Osteoblast (primary cell): Measurements from ENCODE around the gene CHCHD3. TPM values are rescaled to one million over a fixed set of nuclear protein-coding genes. Genes with fewer than 3 reads are reported as not detected.

Source experiments
- DNase-seq: peaks from one replicate; pipeline ENCODE4 v3.0.0; 2011; ENCODE audit warnings: low spot score, mixed read lengths; ENCODE audit not compliant: insufficient read length; ENCODE audit errors: missing footprints
- H2AFZ ChIP-seq: 2 replicates; pipeline ENCODE4 v1.6.0; 2011; ENCODE audit warnings: mild to moderate bottlenecking, low read length
- H3K27ac ChIP-seq: 2 replicates; pipeline ENCODE4 v1.5.1; 2011; ENCODE audit warnings: mild to moderate bottlenecking, low read depth, low read length, moderate library complexity
- H3K27me3 ChIP-seq: 2 replicates; pipeline ENCODE4 v1.6.0; 2012; ENCODE audit warnings: mild to moderate bottlenecking, control low read depth, inconsistent platforms, low read length, moderate library complexity; ENCODE audit not compliant: insufficient read depth
- H3K36me3 ChIP-seq: 2 replicates; pipeline ENCODE4 v1.5.1; 2011; ENCODE audit warnings: mild to moderate bottlenecking, low read length, control low read depth, moderate library complexity; ENCODE audit not compliant: insufficient read depth
- H3K4me1 ChIP-seq: 2 replicates; pipeline ENCODE4 v1.5.1; 2011; ENCODE audit warnings: mild to moderate bottlenecking, low read length, control low read depth, moderate library complexity; ENCODE audit not compliant: insufficient read depth
- H3K4me2 ChIP-seq: 2 replicates; pipeline ENCODE4 v1.6.0; 2011; ENCODE audit warnings: mild to moderate bottlenecking, low read length; ENCODE audit not compliant: insufficient read depth
- H3K4me3 ChIP-seq: fragments of 200-600 bp; sonication (generic); 3 replicates; pipeline ENCODE4 v1.5.1; 2012; ENCODE audit warnings: mild to moderate bottlenecking, low read length, inconsistent platforms; ENCODE audit not compliant: insufficient read depth
- H3K79me2 ChIP-seq: 2 replicates; pipeline ENCODE4 v1.6.0; 2012; ENCODE audit warnings: mild to moderate bottlenecking, low read length, control low read depth, inconsistent platforms; ENCODE audit not compliant: insufficient read depth
- H3K9me3 ChIP-seq: 2 replicates; pipeline ENCODE4 v1.5.1; 2011; ENCODE audit warnings: low read depth, low read length, control low read depth
- H4K20me1 ChIP-seq: 2 replicates; pipeline ENCODE4 v1.6.0; 2012; ENCODE audit warnings: mild to moderate bottlenecking, low read length, control low read depth; ENCODE audit not compliant: insufficient read depth
- CTCF ChIP-seq: IDR thresholded peaks from 2 replicates; pipeline ENCODE4 v1.5.1; 2011; ENCODE audit warnings: mild to moderate bottlenecking, low read depth, low read length, moderate library complexity; ENCODE audit errors: extremely low read depth
- total RNA-seq: library from RNA; depleted of rRNA; stranded (reverse); fragments of >200 nt; gene quantifications from 2 replicates; pipeline ENCODE4 v1.2.3, GENCODE V29; 2012

Gene CHCHD3
- total RNA-seq, 1 donor, result 89.8 TPM

DNA sequence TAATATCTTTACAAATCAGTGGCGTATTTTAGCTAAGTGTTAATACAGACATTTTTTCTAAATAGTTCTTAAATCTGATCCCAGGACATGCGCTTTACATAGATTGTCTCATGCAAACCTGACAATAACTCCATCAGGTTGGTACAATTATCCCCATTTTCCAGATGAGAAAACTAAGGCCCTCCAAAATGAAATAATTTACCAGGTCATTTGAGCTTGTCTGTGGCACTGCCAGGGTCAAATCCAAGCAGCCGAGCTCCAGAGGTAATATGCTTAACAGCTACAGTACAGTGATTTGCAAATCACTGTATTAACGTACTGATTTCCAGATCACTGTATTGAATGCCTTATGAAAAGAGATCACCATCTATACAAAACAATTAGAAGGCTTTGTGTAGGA lies 223.1 kb downstream of the CHCHD3 start:
- Histone ChIP-seq H3K27me3 (no peaks in the 10 kb centered on the region), H3K27ac (no peak overlapping the region), H3K79me2 (no peaks in the 10 kb centered on the region), H3K4me2 (no peak overlapping the region), H3K4me3 (no peak overlapping the region), H3K36me3 (no peaks in the 10 kb centered on the region), H2AFZ (no peak overlapping the region), H4K20me1 (no peaks in the 10 kb centered on the region), H3K9me3 (no peaks in the 10 kb centered on the region), H3K4me1 (no peaks in the 10 kb centered on the region)
- no peak for TF ChIP-seq CTCF
- DNase-seq, result no peak

DNA sequence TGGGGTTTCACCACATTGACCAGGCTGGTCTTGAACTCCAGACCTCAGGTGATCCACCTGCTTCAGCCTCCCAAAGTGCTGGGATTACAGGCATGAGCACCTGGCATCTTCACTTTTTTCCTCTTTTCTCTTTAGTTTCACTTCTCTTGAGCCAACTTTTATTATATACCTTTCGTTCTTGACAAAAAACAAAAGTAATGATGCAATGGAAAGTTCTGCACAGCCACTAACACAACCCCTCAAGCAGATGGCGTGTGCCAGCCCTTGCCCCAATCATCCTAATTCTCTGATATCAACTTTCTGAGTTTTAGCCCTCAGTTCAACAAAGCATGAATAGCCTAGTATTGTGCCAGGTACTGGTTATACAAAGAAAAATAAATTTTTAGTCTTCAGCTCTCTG lies 223.6 kb downstream of the CHCHD3 start:
- Histone ChIP-seq H3K36me3 (no peaks in the 10 kb centered on the region), H3K27ac (no peak overlapping the region), H3K4me2 (no peak overlapping the region), H3K4me1 (no peaks in the 10 kb centered on the region), H3K9me3 (no peaks in the 10 kb centered on the region), H2AFZ (no peak overlapping the region), H4K20me1 (no peaks in the 10 kb centered on the region), H3K27me3 (no peaks in the 10 kb centered on the region), H3K79me2 (no peaks in the 10 kb centered on the region), H3K4me3 (no peak overlapping the region)
- DNase-seq, result no peak
- no peak for TF ChIP-seq CTCF

DNA sequence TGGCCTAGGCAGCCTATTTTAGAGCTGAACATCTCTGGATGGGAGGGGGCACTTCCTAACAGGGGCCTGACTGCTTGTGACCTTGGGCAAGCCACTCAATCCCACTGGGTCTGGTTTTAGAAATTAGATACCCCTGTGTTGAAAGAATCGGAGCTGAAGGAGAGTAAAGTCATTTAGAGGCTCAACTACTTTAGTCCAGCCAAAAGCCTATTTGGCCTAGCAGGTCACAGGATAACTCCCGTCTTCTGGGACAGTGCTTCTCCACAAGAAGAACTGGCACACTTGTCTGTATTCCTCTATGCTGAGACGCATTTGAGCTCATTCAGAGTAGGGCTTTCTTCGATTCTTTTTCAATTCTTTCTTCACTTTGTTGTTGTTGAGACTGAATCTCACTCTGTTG lies 224.2 kb downstream of the CHCHD3 start:
- Histone ChIP-seq H3K27ac (no peak overlapping the region), H3K27me3 (no peaks in the 10 kb centered on the region)
- TF ChIP-seq CTCF, result no peak

DNA sequence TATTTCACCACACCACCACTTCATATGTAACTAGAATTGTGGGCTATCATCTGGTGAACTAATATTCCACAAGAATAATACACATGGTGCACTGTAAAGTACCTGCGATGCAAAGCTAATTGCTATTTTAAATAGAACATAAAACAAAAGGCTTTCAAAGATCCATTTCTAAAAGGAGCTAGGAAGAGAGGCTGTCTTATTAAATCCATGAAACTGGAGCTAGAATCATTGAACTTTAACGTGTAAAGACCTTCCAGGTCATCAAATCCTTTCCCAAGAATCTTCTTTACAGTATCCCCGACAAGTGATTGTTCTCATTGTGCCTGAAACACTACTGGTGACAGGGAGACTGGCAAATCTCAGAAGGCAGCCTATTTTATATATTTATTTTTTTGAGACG lies 224.9 kb downstream of the CHCHD3 start:
- Histone ChIP-seq H4K20me1 (peaks cover 3% of the 10 kb centered on the region), H3K79me2 (no peaks in the 10 kb centered on the region), H3K9me3 (no peaks in the 10 kb centered on the region), H3K27me3 (no peaks in the 10 kb centered on the region), H3K4me1 (no peaks in the 10 kb centered on the region), H3K4me3 (no peak overlapping the region), H3K36me3 (no peaks in the 10 kb centered on the region), H2AFZ (no peak overlapping the region), H3K4me2 (no peak overlapping the region), H3K27ac (no peak overlapping the region)
- no peak for TF ChIP-seq CTCF
- no peak for DNase-seq

More for the DNA sequence above, 224.2 kb downstream of the CHCHD3 start:
- Histone ChIP-seq H3K4me1 (no peaks in the 10 kb centered on the region), H3K4me3 (no peak overlapping the region), H2AFZ (no peak overlapping the region), H3K36me3 (no peaks in the 10 kb centered on the region), H3K79me2 (no peaks in the 10 kb centered on the region), H3K9me3 (no peaks in the 10 kb centered on the region), H3K4me2 (no peak overlapping the region), H4K20me1 (no peaks in the 10 kb centered on the region)
- DNase-seq, result no peak
